NOMO-1 treated with dmso at 0.1 percent for 144 hours (cell line): ENCODE data around the gene PMPCA.

Experiments
- DNase-seq: peaks from one replicate; lab custom pipeline; 2025; ENCODE audit not compliant: unreplicated experiment; lab: John Stamatoyannopoulos, UW

Gene PMPCA

DNA sequence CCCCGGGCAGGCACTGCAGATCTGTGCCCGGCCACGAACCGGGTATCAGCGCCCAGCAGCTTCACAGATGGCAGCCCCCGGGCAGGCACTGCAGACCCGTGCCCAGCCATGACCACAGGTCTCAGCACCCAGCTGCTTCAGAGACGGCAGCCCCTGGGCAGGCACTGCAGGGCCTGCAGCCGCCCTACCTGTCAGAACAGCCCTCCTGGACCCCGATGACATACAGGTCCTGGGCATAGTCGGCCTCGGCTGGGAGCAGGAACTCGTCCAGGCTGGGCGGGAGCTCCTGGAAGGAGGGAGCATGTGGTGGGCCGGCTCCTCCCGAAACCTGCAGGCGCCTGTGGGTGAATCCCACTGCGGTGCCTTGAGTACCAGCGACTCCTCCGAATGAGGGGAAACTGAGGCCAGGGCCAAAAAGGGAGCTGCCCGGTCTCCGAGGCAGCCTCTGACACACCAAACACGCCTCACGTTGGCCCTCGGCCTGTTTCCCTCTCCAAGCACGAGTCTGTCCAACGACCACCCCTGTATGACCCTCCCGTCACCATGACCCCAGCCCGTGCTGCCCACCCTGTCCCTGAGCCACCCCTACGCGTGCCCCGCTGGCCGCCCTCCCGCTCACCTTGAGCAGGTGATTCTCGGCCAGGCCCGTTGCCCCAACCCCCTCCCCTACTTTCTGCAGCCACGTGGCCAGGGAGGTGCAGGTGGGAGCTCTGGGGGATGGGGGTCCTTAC, 23.6 kb downstream of the PMPCA start:
- DNase-seq, result no peak

DNA sequence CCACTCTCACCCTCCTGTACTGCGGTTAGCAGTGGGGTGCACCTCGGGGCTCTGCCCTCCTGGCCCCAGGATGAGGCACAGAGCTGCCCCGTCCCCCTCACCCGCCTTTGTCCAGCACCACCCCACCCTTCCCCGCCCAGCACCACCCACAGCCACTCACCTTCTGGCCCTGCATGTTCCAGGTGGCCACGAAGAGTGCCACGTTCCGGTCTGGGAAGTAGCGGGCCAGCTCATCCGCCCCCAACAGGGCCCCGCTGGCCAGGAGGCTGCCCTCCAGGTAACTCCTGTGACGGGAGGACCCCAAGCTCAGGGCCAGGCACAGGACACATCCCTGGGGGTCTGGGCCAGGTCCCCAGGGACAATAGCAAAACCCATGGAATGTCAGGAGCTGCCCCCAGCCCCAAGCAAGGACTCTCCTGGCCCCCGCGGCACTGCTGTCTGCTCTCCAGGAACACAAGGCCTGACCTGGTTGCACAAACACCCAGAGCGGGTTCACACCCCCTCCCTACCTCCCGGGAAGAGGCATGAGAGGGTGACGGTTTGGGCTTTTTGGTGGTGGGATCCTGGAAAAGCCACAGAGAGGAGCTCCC, 24.2 kb downstream of the PMPCA start:
- DNase-seq, result no peak

DNA sequence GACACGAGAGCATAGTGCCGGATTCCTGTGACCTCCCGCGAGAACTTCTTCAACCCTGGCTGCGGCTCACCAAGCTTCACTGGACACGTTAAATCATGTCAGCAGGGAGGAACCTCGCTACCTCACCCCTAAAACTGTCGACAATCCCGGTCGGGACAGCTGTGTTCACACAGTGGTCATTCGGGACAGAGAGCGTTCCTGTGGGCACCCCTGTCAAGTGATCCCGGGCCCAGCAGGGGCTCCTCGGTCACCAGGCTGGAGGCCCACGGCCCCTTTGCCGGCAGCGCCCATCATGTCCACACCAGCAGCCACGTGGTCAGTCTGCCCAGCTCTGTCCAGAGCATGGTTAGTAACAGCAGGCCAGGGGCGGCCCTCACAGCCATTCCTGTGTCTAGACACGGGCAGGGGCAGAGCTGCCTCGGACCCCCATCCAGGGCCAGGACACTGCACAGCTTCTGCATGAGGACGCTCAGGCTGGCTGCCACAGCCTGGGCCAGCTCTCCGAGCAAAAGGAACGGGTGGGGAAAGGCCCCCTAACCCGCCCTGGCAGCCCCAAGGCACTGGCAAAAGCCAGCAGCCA, 25.7 kb downstream of the PMPCA start:
- no peak for DNase-seq

DNA sequence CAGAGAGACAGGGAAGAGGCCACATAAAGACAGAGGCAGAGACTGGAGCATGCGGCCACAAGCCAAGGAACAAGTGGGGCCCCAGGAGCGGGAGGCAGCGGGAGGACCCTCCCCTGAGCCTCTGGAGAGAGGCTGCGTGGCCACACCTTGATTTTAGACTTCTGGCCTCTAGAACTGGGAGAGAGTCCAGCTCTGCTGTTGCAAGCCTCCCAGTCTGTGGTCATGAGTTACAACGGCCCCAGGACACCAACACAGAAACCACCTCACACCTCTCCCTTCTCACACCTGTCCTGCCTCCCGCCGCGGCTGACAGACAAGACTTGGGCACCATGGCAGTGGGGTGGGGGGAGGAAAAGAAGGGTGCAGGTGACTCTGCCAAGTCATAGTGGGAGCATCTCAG, 27.0 kb downstream of the PMPCA start:
- DNase-seq, result no peak

DNA sequence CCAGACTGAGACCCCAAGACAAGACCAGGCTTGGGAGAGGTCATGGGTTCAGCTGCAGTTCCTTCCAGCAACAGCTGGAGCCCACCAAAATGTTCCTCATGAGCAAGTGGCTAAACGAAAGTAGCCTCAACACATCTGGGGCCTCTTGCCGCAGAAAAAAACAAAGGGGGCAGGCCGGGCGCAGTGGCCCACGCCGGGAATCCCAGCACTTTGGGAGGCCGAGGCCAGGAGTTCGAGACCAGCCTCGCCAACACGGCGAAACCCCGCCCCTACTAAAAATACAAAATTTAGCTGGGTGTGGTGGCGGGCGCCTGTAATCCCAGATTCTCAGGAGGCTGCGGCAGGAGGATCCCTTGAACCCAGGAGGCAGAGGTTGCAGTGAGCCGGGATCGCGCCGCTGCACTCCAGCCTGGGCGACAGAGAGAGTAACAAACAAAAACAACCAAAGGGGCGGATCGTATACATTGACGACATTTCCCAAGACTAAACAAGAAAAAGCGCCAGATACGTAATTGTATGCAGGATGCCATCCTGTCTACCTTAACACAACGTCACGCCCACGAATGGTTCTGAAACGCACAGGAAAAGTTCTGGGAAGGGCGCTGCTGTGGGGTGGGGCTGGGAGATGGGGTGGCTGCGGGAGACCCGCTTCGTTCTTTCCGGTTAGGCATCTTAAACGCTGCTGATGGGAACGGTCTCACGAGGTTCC, 27.5 kb downstream of the PMPCA start:
- no peak for DNase-seq

DNA sequence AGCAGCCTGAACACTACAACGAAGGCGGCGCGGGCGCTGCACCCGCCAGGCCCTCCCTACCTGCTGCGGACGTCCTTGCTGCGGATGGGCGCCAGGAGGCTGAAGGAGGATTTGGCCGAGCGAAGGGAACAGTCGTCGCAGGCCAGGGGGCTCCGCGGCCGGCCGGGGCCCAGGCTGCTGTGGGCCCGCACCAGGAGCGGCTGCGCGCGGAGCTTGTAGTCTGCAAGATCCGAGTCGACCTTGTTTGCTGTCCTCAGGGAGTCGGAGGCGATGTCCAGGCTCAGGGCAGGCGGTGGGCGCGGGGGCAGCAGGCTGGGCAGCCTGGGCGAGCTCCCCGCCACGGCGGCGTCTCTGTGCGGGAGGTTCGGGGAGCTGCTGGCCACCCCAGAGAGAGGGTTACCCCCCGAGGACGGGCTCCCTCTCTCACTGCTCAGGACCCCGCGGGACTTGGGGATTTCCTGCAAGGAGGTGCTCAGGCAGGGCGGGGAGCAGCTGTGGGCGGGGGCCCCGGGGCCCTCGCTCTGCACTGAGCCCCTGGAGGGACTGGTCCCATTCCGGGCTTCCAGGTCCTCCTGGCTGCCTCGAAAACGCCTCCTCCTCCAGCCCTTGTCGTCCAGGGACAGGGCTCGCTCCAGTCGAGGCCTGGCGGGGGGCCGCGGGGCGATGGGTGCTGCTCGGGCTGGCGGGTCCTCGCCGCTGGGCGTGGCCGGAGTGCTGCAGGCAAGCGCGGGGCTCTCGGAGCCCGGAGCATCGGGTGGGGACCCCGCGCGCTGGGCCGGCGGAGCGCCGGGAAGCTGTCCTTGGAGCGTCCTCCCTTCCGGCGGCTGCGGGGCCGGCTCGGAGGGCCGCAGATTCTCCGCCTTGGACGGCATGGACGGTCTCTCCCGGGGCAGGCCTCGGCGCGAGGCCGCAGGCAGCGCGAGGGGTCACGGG, 28.4 kb downstream of the PMPCA start:
- DNase-seq, result no peak

DNA sequence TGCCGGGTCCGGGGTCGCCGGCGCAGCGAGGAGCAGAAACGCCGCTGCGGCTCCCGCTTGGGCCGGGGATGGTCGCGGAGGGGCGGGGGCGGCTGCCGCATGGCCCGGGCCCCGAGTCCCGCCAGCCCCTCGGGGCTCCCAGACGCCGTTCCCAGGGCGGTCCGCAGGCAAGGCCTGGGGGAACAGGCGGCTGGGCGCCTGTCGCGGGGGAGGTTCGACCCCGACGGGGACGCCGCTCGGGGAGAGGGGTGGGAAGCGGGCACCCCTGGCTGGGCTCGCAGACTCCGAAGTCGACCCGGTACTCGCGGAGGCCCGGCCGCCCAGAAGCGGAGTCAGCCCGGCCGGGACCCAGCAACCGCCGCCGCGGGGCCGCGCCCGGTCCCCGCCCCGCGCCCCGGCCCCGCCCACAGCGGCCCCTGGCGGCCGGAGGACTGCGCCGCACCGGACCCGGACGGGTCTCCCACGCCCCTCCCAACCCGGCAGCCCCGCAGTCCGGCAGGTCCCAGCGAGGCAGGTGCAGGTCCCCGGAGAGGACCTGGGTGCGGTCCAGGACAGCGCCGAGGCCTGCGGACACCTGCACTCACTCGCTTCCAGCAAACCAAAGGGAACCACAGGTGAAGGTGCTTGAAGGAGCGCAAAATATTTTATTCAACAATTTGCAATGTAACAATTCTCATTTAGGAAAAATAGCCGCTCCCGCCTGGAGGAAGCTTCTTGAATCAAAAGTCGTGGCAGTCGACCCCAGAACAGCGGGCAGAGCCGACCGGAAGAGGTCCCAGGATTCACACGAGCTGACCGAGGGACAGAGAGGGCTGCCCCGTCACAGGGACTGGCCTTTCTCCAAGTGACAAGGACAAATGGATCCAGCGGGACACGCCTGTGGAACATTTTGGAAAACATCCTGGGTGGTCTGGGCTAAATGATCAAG, 29.3 kb downstream of the PMPCA start, which contains the start of gene INPP5E:
Gene INPP5E (minus strand): TSS at position 365 of the 928 bp plus-strand sequence. CDS start 426 bp downstream, outside the sequence.
- peak; percentile 40 for DNase-seq

DNA sequence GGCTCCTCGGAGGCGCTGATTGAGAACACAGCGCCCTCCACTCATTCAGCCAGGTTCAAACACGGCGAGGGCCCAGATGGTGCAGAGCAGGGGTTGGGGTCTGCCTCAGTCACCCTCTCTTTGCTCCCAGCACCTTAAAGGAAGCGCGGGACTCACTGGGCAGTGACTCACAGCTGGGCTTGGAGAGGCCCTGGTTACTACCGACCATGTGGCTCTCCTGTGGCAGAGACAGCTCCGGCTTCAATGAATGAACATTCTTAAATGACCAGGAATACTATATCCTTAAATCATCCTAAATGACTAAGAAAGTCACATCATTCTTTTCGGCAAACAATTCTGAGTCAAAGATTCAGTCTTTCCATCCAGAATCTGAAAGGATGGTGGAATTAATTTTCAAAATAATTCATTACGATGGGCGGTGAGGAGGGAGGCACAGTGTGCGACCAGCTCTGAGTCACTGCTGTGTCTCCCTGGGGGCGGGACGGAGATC, 30.8 kb downstream of the PMPCA start:
- no peak for DNase-seq

DNA sequence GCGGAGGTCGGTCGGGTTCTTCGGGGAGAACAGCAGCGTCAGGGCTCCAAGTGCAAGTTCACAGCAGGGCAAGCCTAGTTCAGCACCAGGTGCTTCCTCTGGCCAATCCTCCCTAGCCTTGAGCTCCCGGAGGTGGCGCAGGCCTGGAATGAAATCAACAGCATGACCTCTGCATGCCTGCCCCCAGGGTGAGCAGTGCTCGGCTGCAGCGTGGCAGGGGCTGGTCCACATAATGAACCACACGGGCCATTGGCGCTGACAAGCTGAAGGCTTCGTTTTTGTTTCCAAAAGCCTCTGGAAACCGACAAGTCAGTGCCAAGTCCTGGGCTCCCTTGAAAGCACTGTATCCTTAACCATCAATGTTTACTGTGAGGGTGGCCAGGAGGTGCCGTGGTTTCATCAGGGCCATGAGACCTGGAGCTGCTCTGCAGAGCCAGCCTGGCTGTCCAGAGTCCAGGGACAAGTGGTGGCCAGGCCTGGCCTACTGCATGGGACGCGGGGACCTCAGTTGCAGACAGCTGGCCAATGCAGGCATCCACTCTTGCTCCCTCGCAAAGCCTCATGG, 31.3 kb downstream of the PMPCA start:
- DNase-seq, result no peak

DNA sequence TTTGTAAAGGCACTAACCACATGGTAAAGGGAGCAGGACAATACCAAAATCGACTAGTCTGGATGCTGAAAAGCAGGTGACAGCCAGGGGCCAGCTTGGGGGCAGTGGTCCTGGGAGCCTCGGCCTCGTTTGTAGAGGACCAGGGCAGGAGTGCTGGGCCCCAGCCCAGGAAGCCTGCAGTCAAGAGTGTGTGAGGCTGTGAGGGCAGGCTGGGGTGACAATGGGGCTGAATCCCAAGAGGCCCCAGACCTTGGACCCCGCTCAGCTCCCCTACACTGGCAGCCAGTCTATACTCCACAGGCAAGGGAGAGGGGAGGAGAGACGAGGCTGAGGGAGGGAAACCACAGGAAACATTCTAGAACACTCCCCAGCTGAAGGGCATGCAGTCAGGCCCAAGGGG, 31.8 kb downstream of the PMPCA start:
- no peak for DNase-seq

DNA sequence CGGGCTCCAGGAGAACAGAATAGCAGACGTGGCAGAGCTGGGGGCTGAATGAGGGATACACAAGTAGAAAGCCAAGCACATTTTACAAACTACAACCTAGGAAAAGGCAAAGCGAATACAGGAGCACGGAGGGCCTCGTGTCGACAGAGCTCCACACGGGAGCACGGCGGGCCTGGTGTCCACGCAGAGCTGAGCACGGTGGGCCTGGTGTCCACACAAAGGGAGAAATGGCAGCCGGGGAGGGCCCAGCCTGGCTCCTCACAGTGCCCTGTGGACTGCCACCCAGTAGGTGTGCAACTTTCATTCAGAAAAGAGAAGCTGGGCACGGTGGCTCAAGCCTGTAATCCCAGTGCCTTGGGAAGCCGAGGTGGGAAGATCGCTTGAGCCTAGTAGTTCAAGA, 32.6 kb downstream of the PMPCA start:
- no peak for DNase-seq

DNA sequence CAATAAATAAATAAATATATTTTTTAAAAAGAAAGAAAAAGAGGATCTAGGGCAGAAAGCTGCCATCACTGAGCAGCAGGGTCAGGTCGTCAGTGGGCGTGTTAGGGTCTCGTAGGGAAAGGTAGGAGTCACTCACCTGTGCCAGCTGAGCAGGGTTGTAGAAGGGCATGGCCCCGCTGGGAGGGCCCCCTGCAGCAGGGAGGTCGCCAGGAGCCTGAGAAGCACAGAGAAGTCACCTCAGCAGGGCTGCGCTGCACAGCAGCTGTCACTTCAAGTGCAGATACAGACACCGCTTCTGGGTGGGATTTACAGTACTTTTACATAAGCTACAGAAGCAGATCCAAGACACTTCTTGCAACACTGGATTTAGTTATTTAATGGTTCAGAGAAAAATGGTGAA, 33.2 kb downstream of the PMPCA start:
- no peak for DNase-seq

DNA sequence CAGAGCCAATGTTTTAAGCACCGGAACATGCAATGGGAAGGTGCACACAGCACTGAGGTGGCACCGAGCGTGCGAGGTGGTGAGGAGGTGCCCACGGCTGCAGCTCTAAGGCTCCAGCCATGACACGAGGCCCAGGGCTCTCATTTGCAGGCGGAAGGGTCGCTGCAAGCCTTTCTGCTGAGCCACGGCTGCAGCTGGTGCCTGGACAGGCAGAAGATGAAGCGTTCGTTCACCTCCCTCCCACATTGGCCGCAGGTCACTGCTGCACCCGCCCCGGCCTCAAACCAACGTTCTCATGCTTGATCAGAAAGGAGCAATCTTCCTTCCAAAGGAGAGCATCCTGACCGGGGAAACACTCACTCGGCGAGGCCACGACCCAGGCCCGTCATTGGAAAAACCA, 33.6 kb downstream of the PMPCA start:
- DNase-seq, result no peak

DNA sequence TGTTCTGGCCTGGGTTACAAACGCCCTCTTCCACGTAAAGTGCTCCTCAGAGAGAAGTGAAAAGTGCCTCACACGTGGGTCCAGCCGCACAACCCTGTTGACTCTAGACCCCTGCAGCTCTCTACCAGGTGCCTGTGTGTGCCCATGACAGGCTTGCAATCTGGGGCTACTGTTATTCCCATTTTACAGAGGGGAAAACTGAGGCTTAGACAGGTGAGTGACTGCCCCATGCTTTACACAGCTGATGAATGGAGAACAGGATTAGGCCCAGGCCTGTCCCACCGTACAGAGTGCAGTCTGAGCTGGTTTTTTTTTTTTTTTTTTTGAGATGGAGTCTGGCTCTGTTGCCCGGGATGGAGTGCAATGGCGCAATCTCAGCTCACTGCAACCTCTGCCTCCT, 35.3 kb downstream of the PMPCA start:
- no peak for DNase-seq

DNA sequence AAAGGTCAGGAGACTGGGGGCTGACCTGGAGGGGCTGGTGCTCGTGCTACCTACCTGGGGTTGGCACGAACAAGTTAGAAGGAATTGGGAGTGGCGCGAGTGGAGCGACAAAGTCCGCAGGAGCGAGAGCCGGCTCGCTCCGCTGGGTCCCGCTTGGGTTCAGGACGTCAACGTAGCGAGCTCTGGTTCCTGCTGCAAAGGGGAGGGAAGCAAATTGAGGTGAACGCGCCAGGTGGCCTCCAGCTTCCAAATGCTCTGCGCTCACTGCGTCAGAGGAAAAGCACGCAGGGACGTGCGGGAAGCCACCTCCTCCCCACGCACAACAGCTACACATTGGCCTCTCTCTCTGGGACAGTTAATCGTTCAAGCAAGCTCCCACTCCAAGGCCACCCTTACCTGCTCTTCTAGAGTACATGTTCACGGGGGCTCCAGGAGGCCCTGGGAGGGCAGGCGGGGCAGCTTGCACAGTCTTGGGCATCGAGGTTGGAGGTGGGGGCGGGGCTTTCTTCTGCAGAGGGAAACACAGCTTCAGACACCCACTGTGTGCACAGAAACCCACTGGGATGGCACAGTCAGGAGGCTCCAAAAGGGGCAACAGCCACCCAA, 36.8 kb downstream of the PMPCA start:
- DNase-seq, result no peak

DNA sequence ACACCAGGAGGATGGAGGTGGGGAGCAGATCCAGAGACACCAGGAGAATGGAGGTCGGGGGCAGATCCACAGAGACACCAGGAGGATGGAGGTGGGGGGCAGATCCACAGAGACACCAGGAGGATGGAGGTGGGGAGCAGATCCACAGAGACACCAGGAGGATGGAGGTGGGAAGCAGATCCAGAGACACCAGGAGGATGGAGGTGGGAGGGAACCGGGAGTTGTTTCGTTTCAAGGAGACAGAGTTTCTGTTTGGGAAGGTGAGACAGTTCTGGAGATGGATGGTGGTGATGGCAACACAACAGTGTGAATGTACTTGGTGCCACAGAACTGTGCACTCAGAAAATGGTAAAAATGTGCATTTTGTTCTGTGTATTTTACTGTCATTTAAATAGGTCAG, 38.2 kb downstream of the PMPCA start:
- DNase-seq, result no peak

DNA sequence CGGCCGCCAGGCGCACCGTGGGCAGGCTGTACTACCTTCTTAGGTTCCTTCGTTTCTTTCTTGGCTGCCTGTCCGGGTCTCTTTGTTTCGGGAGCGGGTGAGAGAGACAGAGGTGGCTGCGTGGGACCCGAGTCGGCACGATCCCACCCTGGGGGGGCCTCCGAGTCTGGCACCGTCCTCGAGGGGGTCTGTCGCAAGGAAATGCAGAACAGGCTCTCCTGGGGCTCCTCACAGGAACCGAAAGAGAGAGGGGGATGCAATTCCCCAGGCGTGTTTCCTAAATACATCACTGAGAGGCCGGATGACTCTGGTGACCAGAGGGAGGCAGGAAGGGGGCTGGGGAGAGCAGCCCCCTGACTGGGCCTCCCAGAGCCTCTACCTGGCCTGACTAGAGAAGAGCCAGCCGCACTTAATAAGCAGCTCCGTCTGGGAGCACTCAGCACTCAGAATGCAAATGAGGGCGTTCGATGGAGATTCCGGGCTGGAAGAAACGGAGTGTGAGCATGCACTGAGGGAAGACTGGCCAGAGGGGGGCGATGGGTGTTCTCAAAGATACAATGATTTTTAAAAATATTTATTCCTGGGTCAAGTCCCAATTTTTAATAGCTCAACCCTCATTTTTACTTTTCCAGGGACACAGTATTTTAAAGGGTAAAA, 40.9 kb downstream of the PMPCA start:
- DNase-seq, result no peak

DNA sequence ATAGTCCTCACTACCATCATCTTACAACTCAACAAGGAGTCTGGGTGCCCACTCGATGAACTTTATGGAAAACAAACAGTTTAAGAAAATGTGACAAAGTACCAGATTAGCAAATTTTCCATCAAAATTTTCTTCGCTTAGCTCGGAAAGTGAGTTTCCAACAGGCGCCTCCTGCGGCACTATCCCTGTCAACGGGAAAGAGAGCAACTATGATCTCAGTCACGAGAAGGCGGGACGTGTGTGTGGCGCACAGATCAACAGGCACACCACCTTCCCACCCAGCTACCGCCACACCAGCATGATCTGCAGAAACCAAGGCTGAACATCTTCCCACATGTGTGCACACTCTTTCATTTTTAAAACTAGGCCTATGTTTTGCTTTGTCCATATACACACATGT, 42.9 kb downstream of the PMPCA start:
- no peak for DNase-seq
